HG03460 (cell line): ENCODE data around the gene UGT1A10.
"Not testable (repeated sequence)": the region's sequence is repeated elsewhere in the genome, so short reads cannot be mapped to it uniquely, and the experiment has no call there.

Experiments
- ATAC-seq: cut with Tn5 transposase; IDR thresholded peaks from one replicate; pipeline ENCODE4 v1.9.1; 2021; ENCODE audit not compliant: unreplicated experiment

UGT1A10 gene

DNA sequence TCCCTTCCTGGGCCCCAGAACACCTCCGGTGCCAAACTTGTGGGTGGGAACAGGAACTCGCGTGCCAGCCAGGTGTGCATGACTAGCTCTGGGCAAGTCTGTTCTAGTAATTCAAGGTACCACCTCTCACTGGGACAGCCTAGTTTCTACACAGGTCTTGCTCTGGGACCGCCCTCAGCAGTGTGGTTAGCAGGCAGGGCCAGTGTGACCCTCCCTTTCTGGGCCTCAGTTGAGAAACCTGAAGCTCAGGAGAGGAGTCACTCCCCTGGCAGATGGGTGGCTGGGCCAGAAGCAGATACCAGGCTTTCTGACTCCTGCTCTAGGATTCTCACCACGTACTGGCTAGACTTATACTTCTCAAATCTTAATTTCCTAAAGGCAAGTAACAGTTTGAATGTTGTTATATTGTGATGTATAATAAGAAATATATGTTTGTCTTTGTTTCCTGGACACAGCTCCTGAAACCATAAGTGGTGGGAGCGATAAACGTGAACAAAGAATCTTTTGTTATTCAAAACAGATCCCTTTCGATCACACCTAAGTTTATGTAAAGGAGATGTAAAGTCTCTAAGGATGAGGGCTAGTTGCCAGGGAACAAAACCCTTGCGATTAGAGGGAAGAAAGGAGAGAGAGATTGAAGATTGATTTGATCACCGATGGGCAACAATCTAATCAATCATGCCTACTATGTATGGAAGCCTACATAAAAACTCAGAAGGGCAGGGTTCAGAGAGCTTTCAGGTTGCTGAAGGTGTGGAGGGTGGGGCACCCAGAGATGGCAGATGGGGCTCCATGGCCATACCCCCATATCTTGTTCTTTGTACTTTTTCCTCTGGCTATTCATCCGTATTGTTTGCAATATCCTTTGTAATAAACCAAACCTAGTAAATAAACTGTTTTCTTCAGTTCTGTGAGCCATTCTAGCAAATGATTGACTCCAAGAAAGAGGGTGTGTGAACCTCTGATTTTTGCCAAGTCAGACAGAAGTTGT, 55.5 kb downstream of the UGT1A10 start:
- no peak for ATAC-seq

DNA sequence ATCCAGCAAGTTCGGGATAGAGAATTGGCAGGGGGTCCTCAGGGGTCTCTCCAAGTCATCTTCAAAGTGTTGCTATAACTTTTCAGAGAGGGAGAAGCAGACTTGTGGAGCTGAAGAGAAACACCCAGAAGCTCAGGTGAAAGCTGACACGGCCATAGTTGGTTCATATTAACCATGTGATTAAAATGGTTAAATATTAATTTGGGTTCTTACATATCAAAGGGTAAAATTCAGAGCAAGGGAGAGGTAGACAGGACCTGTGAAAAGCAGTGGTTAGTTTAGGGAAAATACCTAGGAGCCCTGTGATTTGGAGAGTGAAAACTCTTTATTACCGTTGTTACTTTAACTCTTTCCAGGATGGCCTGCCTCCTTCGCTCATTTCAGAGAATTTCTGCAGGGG, 56.4 kb downstream of the UGT1A10 start, which contains the start of gene UGT1A6:
Gene UGT1A6, plus strand, starts transcription at position 243 of the 400 bp plus-strand sequence. Its CDS starts 115 bp downstream, at position 358.
- no peak for ATAC-seq

DNA sequence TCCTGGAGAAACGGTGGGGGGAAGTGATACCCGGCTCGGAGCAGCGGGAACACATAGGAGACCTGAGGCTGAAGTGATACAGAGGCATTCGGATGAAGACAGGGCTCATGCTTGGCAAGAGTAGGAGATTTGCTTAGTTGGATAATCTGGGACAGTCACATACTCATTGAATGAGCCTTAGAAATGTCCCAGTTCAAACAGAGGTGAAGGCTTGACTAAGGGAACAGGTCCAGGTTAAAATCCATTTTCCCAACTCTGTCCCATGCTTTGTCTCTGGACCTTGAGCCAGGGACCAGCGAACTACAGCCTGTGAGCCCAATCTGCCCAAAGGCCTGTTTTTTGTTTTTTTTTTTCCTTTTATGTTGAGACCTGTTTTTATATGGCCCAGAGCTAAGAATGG, 57.7 kb downstream of the UGT1A10 start:
- no peak for ATAC-seq

DNA sequence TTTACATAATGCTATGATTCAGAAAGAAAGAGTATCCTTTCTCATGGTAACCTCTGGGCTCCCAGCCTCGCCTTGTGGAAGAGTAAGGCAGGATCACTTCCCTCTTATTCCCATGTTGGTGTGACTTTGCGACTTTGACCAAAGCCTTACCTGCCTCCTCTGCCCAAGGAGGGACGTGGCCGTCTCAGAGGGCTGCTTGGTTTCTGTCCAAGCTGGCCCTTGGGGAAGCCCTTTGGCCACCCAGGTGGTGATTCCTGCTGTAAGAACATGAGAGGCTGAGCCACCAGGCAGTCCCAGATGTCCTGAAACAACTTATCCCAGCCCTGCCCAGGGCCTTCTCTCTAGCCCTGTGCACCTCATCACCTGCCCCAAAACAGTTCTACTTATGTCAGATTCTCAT, 62.5 kb downstream of the UGT1A10 start:
- no peak for ATAC-seq

DNA sequence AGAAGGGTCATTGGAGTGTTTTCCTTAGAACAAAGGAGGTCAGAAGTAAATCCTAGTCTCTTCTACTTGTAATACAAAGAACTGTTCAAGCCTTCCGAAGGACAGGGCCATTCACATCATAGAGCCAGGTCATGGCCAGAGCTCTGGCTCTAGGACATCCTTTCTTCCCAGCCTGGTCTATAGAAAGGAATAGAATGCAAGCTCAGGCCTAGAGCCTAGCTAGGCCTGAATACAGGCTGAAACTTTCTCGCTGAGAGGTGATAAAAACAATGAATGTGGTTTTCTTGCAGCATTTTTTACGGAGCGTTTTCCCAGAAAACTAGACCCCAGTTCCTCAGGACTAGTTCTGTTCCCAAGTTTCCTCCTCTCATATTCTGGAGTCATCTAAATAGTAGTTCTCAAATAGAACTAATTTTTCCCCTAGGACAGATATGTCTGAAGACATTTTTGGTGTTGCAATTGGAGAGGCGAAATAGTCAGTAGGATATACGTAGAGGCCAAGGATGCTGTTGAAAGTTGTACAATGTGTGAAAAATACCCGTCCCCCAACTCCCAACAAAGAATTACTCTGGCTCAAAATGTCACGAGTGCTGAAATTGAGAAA, 63.3 kb downstream of the UGT1A10 start:
- ATAC-seq, result no peak

DNA sequence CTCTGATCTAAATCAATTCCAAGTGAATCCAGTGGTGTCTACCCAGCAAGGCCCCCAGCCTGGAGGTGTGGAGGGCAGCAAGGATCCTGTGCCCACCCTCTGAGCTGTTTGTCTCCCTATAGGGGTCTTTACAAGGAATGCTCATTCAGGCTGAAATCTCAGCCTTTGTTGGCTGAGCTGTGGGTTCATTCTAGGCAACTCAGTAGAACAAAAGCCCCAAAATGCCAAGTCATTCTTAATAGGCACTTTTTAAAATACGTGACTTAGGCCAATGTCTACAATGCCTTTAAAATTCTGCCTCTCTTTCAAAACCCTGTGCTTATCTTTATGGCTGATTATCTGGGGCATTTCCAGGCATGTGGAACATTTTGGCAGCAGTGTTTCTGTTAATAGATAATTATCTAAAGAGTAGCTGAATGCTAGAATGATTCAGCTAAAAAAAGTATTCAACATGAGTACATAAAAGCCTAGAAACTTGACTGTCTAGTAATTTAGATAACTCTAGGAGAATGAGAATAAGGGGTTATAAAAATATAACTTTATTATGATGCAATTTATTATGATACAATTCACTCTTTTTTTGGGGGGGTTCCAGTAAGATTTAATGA, 63.9 kb downstream of the UGT1A10 start:
- ATAC-seq, result no peak

DNA sequence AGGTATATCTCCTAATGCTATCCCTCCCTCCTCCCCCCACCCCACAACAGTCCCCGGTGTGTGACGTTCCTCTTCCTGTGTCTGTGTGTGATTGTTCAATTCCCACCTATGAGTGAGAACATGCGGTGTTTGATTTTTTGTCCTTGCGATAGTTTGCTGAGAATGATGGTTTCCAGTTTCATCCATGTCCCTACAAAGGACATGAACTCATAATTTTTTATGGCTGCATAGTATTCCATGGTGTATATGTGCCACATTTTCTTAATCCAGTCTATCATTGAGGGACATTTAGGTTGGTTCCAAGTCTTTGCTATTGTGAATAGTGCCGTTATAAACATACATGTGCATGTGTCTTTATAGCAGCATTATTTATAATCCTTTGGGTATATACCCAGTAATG, 64.6 kb downstream of the UGT1A10 start:
- not testable (repeated sequence) for ATAC-seq

DNA sequence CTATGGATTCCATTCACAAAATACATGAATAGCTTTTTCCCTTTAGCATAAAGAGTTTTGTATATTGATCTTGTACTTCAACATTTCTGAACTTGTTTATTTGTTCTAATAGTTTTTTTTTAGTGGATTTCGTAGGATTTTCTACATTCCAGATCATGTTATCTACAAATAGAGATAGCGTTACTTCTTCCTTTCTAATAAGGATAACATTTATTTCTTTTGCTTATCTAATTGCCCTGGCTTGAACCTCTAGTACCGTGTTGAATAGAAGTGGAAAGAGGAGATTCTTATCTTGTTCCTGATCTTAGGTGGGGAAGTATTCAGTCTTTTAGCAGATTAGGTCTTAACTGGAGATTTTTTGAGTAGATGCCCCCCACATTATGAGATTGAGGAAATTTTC, 66.0 kb downstream of the UGT1A10 start:
- ATAC-seq, result no peak

DNA sequence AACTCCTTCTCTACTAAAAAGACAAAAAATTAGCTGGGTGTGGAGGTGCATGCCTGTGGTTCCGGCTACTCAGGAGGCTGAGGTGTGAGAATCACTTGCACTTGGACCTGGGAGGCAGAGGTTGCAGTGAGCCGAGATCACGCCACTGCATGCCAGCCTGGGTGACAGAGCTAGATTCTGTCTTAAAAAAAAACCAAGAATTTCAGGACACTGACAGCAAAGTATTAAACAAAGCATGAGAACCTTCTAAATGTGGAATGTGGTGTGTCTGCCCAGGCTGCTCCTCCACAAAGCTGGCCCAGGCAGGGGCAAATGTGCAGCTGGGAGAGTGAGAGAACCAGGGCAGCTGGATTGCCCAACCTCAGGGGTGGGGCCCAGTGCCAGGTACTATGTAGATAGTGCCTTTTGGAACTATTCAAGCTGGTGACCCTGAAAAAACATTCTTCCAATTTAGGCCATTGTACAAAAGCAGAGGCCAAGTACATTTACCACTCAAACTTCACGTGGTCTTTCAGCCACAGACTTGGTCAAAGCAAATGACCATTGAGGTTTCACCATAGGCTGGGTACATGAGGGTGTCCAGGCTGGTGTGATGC, 69.8 kb downstream of the UGT1A10 start:
- ATAC-seq, result no peak

DNA sequence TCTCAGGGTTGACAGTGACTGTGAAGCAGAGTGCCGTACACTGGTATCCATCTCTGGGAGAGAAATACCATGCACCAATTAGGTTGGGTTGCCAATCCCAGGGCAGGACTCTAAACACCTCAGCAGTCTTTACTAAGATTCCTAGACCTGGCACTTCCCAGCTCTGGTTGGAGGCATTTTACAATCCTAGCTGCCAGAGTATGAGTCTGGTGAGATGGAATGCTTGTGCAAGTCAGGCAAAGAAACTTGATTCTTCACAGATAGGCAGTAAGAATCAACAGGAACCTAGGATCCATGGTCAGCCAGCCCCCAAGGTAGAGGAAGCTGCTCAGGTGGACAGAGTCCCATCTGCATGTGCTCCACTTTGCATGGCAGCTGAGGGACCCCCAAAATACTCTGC, 70.5 kb downstream of the UGT1A10 start:
- ATAC-seq, result no peak

DNA sequence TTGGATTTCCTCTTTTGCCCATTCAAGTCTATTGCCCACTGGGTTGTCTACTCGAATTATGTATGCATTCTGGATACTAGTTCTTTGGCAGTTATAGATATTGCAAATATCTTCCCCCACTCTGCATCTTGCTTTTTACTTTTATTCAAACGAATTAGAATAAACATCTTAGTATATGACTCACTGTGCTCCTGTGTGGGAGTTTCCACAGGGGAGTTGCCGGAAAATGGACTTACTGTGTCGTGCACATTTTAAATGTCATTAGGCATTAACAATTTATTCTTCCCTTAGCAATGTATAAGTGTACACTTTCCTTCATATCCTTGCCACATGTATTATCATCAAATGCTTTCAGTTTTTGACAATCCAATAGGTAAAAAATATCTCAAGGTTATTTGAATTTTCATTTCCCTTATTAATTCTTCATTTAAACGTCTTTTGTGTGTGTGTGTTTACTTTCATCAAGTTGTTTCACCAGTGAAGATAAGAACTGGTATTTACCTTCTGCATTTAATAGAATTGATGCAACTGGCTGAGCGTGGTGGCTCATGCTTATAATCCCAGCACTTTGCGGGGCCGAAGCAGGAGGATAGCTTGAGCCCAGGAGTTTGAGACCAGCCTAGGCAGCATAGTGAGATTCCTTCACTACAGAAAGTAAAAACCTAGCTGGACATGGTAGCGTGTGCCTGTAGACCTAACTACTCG, 71.8 kb downstream of the UGT1A10 start:
- ATAC-seq, result no peak

DNA sequence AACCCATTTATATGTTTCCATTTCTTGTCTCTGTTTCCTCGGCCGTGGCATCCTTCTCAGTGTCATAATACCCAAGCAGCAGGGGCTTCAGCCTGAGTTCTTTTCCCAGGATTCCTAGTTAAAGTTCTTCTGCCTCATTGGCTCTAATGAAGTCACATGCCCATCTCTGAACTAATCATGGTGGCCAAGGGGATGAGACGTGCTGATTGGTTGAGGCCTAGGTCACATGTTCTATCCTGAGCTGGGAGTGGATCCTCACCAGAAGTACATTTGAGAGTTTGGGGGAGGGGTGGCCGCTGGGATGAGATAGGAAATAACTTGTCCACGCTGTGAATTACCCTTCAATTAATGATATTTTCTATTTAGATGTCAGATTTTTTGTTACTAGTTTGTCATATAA, 72.7 kb downstream of the UGT1A10 start:
- no peak for ATAC-seq

DNA sequence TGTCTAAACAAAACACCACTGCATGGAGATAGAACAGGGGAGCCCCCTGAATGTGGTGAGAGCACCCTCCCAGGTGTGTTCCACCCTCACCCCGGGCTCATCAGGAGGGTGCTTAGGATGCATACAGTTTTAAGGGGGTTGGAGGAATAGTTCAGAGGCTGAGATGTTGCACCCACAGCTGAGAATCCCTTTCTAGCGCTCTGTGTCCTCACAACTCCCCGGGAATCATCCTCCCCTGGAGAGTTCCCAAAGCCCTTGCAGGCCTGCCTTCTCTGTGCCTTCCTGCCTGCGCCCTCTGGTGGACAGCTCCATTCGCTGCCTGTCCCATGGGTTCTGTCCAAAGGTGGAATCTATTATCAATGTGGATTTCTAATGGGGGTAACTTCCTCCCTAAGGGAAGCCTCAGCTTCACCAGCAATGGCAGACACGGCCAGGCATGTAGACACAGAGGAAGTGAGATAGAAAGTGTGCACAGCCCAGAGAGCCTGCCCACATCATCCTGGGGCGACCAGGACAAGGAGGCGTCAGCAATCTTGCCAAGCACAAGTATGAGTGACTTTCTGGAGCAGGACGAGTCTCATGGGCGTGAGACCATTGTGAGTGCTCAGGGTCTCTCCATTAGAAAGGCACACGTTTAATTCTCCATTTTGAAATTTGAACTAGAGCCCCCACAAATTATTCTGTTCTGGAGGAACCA, 75.2 kb downstream of the UGT1A10 start:
- ATAC-seq, result no peak

DNA sequence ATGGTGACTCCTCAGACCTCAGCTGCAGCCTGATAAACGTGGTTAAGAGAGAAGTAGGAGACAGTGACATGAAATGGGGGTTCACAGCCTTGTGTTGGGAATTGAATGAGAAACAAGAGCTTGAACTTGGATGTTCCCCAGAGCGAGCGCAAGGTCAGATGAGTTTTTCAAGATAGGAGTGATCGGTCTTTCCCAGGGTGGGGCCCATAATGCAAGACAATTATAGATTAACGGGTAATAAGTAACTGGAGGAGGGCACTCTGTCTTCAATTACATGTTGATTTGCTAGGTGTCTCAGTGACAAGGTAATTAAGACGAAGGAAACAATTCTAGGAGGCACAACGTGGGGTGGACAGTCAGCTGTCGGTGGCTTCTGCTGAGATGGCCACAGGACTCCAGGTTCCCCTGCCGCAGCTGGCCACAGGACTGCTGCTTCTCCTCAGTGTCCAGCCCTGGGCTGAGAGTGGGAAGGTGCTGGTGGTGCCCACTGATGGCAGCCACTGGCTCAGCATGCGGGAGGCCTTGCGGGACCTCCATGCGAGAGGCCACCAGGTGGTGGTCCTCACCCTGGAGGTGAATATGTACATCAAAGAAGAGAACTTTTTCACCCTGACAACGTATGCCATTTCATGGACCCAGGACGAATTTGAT, 76.5 kb downstream of the UGT1A10 start, which contains the start of gene UGT1A5:
Gene UGT1A5, plus strand, starts transcription at position 297 of the 651 bp plus-strand sequence. Its CDS starts 85 bp downstream, at position 382.
- no peak for ATAC-seq

DNA sequence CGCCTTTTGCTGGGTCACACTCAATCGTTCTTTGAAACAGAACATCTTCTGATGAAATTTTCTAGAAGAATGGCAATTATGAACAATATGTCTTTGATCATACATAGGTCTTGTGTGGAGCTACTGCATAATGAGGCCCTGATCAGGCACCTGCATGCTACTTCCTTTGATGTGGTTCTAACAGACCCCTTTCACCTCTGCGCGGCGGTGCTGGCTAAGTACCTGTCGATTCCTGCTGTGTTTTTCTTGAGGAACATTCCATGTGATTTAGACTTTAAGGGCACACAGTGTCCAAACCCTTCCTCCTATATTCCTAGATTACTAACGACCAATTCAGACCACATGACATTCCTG, 77.0 kb downstream of the UGT1A10 start:
- ATAC-seq, result no peak

DNA sequence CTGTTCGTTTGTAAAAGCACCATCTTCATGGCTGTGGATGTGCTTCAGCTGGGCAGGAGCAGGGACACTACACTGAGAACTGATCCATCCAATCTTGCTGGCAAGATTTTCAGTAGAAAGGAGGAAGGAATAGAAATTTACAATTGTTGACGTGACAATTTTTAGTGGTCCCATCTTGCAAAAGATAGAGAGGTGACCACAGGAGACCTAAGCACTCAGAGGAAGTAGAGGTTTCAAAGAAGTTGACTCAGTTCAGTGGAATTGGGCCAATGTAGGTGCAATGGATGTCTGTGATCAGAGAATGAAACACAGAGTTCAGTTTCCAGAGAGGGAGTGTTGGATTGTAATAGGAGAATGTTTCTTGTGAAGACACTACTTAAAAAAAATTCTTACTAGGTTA, 77.9 kb downstream of the UGT1A10 start:
- no peak for ATAC-seq

DNA sequence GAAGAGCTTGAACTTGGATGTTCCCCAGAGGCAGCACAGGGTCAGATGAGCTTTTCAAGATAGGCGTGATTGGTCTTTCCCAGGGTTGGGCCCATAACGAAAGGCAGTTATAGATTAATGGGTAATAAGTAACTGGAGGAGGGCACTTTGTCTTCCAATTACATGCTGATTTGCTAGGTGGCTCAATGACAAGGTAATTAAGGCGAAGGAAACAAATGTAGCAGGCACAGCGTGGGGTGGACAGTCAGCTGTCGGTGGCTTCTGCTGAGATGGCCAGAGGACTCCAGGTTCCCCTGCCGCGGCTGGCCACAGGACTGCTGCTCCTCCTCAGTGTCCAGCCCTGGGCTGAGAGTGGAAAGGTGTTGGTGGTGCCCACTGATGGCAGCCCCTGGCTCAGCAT, 82.3 kb downstream of the UGT1A10 start, which contains the start of gene UGT1A4:
Gene UGT1A4, plus strand, starts transcription at position 185 of the 400 bp plus-strand sequence. Its CDS starts 85 bp downstream, at position 270.
- ATAC-seq, result no peak

DNA sequence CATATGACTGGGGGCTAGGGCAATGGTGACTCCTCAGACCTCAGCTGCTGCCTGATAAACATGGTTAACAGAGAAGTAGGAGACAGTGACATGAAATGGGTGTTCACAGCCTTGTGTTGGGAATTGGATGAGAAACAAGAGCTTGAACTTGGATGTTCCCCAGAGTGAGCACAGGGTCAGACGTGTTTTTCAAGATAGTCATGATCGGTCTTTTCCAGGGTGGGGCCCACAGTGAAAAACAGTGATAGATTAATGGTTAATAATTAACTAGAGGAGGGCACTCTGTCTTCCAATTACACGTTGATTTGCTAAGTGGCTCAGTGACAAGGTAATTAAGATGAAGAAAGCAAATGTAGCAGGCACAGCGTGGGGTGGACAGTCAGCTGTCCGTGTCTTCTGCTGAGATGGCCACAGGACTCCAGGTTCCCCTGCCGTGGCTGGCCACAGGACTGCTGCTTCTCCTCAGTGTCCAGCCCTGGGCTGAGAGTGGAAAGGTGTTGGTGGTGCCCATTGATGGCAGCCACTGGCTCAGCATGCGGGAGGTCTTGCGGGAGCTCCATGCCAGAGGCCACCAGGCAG, 92.6 kb downstream of the UGT1A10 start, which contains the start of gene UGT1A3:
Gene UGT1A3, plus strand, starts transcription at position 320 of the 579 bp plus-strand sequence. Its CDS starts 85 bp downstream, at position 405.
- no peak for ATAC-seq
